ENCODE data around the gene CTU2. TPM values are rescaled to one million over a fixed set of nuclear protein-coding genes. Genes with fewer than 3 reads are reported as not detected.

The CTU2 gene
- total and polyA plus RNA-seq, 2 donors (not counting 1 experiment from before 2014, with no cell fraction given), result 7.6 to 11.9 TPM

DNA sequence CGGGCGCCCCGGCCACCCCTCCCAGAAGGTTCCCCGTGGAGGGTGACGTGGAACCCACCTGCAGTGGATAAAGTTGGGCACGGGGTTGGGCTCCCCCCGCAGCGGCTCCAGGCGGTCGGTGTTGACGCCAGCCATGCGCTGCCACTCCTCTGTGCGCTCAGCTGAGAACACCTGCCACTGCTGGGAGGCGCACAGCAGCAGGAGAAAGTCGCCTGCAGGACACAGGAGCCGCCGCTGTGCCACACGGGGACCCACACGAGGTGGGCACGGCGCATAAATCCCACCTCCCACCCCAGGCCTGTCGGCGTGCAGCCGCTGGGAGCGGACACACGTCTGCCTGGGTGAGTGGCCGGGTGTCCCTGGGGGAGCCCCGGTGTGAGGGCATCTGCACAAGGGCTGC is 20.7 kb downstream of the CTU2 start:
- H3K27me3 ChIP-seq (ENCODE audit: control insufficient read depth, insufficient read depth, low read length), result no peaks in the 10 kb centered on the region
- peaks cover 52% of the 10 kb centered on the region for H3K36me3 ChIP-seq (ENCODE audit: control insufficient read depth, insufficient read depth, low read length)
- H3K4me3 ChIP-seq (replicated peaks in 1 of 4; ENCODE audit: control extremely low read depth in 1 of 4, insufficient read depth in 1 of 4, low read depth in 3 of 4, low read length in 4 of 4), result no peak overlapping the region
- H2AFZ ChIP-seq (ENCODE audit: low read length), result no peak overlapping the region
- no peaks in the 10 kb centered on the region for H4K20me1 ChIP-seq (ENCODE audit: control insufficient read depth, extremely low read depth, insufficient read depth, low read length)
- H3K4me2 ChIP-seq (ENCODE audit: extremely low read depth, insufficient read depth, low read length), result no peak overlapping the region
- H3K27ac ChIP-seq (ENCODE audit: insufficient read depth, low read length), result no peak overlapping the region
- TF ChIP-seq EZH2 (IDR thresholded peaks at IDR 0.05; ENCODE audit: low read length, missing control alignments) (no peak), CTCF (conservative IDR thresholded peaks at IDR 0.05 in 1 of 2, IDR thresholded peaks at IDR 0.05 in 1 of 2; ENCODE audit: low read depth in 1 of 2, low read length in 2 of 2) (no peak)
- H3K9ac ChIP-seq (ENCODE audit: insufficient read depth, low read length), result no peak overlapping the region
- H3K4me1 ChIP-seq (ENCODE audit: control insufficient read depth, extremely low read depth, insufficient read depth, low read length), result no peaks in the 10 kb centered on the region
- peaks cover 2% of the 10 kb centered on the region for H3K79me2 ChIP-seq (ENCODE audit: control insufficient read depth, insufficient read depth, low read length)
- H3K9me3 ChIP-seq (ENCODE audit: control insufficient read depth, insufficient read depth, low read depth, low read length), result no peaks in the 10 kb centered on the region
- no peak for DNase-seq (ENCODE audit: low read depth in 2 of 2)

DNA sequence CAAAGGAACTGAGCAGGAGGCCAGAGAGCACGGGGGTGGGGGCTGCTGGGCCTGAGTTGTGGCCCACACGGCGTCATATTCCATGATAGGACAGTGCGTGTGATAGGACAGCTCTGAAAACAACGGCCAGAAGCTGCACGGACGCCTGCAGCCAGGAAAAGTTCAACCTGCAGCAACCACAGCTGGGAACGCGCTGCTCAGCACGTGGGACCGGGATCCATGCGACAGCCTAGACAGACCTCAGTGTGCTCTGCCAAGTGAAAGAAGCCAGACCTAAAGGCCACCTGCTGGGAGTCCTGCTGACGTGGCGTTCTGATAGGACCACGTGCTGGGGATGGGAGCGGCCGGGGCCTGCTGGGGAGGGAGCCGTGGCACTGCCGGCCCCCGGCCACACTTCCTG is 21.6 kb downstream of the CTU2 start:
- Histone ChIP-seq H3K9me3 (ENCODE audit: control insufficient read depth, insufficient read depth, low read depth, low read length) (no peaks in the 10 kb centered on the region), H3K9ac (ENCODE audit: insufficient read depth, low read length) (no peak overlapping the region), H2AFZ (ENCODE audit: low read length) (no peak overlapping the region), H3K4me1 (ENCODE audit: control insufficient read depth, extremely low read depth, insufficient read depth, low read length) (no peaks in the 10 kb centered on the region), H3K27ac (ENCODE audit: insufficient read depth, low read length) (no peak overlapping the region), H3K27me3 (ENCODE audit: control insufficient read depth, insufficient read depth, low read length) (no peaks in the 10 kb centered on the region), H3K4me2 (ENCODE audit: extremely low read depth, insufficient read depth, low read length) (no peak overlapping the region), H3K36me3 (ENCODE audit: control insufficient read depth, insufficient read depth, low read length) (peaks cover 52% of the 10 kb centered on the region), H3K4me3 (replicated peaks in 1 of 4; ENCODE audit: control extremely low read depth in 1 of 4, insufficient read depth in 1 of 4, low read depth in 3 of 4, low read length in 4 of 4) (no peak overlapping the region), H4K20me1 (ENCODE audit: control insufficient read depth, extremely low read depth, insufficient read depth, low read length) (no peaks in the 10 kb centered on the region), H3K79me2 (ENCODE audit: control insufficient read depth, insufficient read depth, low read length) (peaks cover 2% of the 10 kb centered on the region)
- TF ChIP-seq CTCF (conservative IDR thresholded peaks at IDR 0.05 in 1 of 2, IDR thresholded peaks at IDR 0.05 in 1 of 2; ENCODE audit: low read depth in 1 of 2, low read length in 2 of 2), result no peak
- DNase-seq (ENCODE audit: low read depth in 2 of 2), result no peak

DNA sequence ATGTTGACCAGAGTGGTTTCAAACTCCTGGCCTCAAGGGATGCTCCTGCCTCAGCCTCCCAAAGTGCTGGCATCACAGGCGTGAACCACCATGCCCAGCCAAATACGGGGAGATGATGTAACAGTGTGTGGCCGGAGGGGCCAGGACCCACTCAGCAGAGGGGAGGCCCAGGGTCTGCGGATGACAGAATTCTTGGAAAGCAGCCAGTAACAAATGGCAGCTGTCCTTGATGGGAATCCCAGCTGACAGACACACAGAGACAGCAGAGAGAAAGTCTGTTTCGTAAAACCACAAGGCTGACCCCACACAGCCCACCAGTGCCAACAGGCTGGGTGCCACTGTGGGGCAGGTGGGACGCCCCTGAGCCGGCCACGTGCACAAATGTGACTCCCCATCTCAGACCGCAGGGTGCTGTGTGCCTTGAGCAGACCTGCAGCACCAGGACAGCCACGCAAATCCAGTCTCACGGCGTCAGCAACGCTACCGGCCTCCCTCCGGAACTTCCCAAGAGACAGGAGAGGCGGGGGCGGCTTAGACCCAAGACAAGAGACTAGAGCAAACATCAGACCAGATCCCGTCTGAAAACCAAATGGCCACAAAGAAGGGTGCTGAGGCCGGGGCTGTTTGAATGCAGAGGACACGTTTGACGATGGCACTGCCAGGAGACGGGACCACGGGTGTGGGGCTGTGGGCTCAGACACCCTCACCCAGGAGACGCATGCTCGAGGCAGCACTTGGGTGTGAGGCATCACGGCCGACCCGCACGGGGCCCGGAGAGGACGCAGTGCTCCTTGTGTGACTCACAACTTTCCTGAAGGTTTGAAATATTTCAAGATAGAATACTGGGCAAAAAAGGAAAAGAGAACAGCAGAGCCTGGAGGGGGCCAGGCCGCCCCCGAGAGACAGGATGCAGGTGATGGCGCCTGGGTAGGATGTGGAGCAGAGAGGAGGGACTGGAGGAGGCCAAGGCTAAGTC is 24.6 kb downstream of the CTU2 start:
- Histone ChIP-seq H3K9me3 (ENCODE audit: control insufficient read depth, insufficient read depth, low read depth, low read length) (no peaks in the 10 kb centered on the region), H3K9ac (ENCODE audit: insufficient read depth, low read length) (no peak overlapping the region), H3K4me1 (ENCODE audit: control insufficient read depth, extremely low read depth, insufficient read depth, low read length) (no peaks in the 10 kb centered on the region), H3K27ac (ENCODE audit: insufficient read depth, low read length) (no peak overlapping the region), H3K4me3 (replicated peaks in 1 of 4; ENCODE audit: control extremely low read depth in 1 of 4, insufficient read depth in 1 of 4, low read depth in 3 of 4, low read length in 4 of 4) (no peak overlapping the region), H3K4me2 (ENCODE audit: extremely low read depth, insufficient read depth, low read length) (no peak overlapping the region), H3K27me3 (ENCODE audit: control insufficient read depth, insufficient read depth, low read length) (no peaks in the 10 kb centered on the region), H2AFZ (ENCODE audit: low read length) (no peak overlapping the region), H4K20me1 (ENCODE audit: control insufficient read depth, extremely low read depth, insufficient read depth, low read length) (no peaks in the 10 kb centered on the region), H3K36me3 (ENCODE audit: control insufficient read depth, insufficient read depth, low read length) (peaks cover 60% of the 10 kb centered on the region), H3K79me2 (ENCODE audit: control insufficient read depth, insufficient read depth, low read length) (peaks cover 6% of the 10 kb centered on the region)
- DNase-seq (ENCODE audit: low read depth in 2 of 2), result peak in 1 of 2 donors; percentile 77
- no peak for TF ChIP-seq CTCF (conservative IDR thresholded peaks at IDR 0.05 in 1 of 2, IDR thresholded peaks at IDR 0.05 in 1 of 2; ENCODE audit: low read depth in 1 of 2, low read length in 2 of 2)
- TF ChIP-seq EZH2 (IDR thresholded peaks at IDR 0.05; ENCODE audit: low read length, missing control alignments), result no peak

Measured in fibroblast of lung (primary cell).